Stimulated activated naive CD8-positive, alpha-beta T cell treated with anti-CD3 and anti-CD28 coated beads, Interleukin-15, amount 100 ng/mL, for 72 hours (primary cell): ENCODE results near the gene BAIAP3.

Experiments
- ATAC-seq: fragments of 150-1000 bp; cut with Tn5 transposase; 2 replicates; pipeline ENCODE4 v1.10.0; 2021; ENCODE audit warnings: mild to moderate bottlenecking, moderate library complexity
- DNase-seq, 2 donors: peaks; one replicate each; pipeline ENCODE4 v3.0.0; 2021 to 2022
- H3K27ac Mint-ChIP-seq, 2 donors: one replicate each; pipeline ENCODE4 v1.8.0; 2022; ENCODE audit warnings: mild to moderate bottlenecking in 2 of 2, mixed read lengths in 2 of 2, moderate library complexity in 2 of 2
- H3K27me3 Mint-ChIP-seq: one replicate; pipeline ENCODE4 v1.8.0; 2022; ENCODE audit warnings: mixed read lengths
- H3K4me1 Mint-ChIP-seq: one replicate; pipeline ENCODE4 v1.8.0; 2022; ENCODE audit warnings: mild to moderate bottlenecking, mixed read lengths
- H3K4me3 Mint-ChIP-seq, 2 donors: one replicate each; pipeline ENCODE4 v1.8.0; 2022; ENCODE audit warnings: mild to moderate bottlenecking in 2 of 2, mixed read lengths in 2 of 2, moderate library complexity in 1 of 2
- H3K9me3 Mint-ChIP-seq, 2 donors: one replicate each; pipeline ENCODE4 v1.8.0; 2022; ENCODE audit warnings: mixed read lengths in 2 of 2

Gene BAIAP3

DNA sequence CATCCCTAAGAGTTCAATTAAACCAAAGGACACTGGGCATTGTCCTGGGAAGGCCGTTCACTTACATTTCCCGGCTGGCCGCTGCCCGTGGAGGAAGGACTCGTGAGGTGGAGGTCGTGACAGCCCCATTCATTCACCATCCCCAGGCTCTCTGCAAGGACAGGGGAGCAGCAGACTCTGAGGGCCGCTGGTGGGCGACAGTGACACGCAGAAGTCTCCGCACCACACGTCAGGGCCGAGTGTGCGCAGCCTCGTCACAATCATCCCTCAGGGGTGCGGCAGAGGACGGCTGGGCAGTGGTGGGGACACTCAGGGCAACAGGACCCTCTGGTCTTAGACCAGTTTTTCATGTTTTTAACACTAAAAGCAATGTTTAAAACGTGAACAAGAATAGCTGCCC is 59.4 kb downstream of the BAIAP3 start:
- no peak for DNase-seq
- ATAC-seq, result no peak
- no peak overlapping the region for H3K27ac Mint-ChIP-seq
- H3K4me3 Mint-ChIP-seq, result no peak overlapping the region
- H3K9me3 Mint-ChIP-seq, result no peaks in the 10 kb centered on the region
- no peaks in the 10 kb centered on the region for H3K27me3 Mint-ChIP-seq
- H3K4me1 Mint-ChIP-seq, result no peaks in the 10 kb centered on the region

DNA sequence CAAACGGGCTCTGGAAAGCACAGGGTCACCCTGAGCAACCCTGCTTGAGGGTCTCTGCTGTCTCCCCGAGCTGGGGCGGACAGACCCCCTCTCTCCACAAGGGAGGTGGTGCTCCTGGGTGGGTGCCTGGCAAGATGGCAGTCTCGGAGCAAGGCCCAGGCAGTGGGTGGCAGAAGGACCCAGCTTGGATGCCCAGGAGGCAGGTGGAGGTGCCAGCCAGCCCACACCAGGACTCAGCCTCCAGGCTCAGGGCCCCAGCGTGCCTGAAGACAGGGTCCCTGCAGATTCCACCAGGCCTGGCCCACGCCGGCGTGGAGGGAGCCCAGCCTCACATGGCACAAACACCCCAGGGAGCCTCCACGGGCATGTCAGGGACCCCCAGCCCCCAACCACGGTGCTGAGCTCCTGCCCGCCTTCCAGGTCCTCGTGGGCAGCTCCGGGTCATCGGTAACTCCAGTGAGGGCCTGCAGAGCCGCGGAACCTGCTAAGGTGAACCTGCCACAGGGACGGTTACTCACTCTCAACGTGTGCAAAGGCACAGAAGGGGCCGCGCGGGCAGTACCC is 60.2 kb downstream of the BAIAP3 start:
- Mint-ChIP-seq H3K27me3 (no peaks in the 10 kb centered on the region), H3K4me3 (no peak overlapping the region), H3K9me3 (no peaks in the 10 kb centered on the region), H3K27ac (peak overlapping the region in 1 of 2 donors; percentile 54), H3K4me1 (no peaks in the 10 kb centered on the region)
- ATAC-seq, result no peak
- no peak for DNase-seq

DNA sequence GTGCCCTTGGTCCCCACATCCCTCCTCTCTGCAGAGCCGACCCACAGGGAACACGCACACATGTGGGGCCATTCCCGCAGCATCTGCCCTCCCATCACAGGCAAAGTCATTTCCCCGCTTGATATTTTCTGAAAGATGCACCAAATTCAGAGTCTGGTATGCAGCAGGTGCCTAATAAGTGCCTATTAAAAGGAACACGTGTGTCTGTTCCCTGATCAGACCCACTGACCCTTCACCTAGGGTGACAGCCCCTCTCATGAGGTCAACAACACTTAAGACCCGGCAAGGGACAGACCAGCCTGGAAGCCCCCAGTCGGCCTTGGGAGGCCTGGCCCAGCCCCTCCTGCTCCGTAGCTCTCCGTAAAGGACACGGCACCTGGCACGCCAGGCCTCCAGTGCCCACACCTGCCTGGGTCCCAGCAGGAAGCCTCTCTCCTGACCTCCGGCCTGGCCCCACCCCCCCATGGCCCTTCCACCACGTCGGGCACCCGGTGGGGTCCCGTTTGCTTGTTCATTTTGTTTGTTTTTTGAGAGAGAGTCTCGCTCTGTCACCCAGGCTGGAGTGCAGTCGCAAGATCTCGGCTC is 61.0 kb downstream of the BAIAP3 start:
- no peaks in the 10 kb centered on the region for H3K9me3 Mint-ChIP-seq
- no peaks in the 10 kb centered on the region for H3K27me3 Mint-ChIP-seq
- H3K4me3 Mint-ChIP-seq, result no peak overlapping the region
- H3K4me1 Mint-ChIP-seq, result no peaks in the 10 kb centered on the region
- peak overlapping the region; percentile 13 to 71 for H3K27ac Mint-ChIP-seq
- ATAC-seq, result no peak
- no peak for DNase-seq

DNA sequence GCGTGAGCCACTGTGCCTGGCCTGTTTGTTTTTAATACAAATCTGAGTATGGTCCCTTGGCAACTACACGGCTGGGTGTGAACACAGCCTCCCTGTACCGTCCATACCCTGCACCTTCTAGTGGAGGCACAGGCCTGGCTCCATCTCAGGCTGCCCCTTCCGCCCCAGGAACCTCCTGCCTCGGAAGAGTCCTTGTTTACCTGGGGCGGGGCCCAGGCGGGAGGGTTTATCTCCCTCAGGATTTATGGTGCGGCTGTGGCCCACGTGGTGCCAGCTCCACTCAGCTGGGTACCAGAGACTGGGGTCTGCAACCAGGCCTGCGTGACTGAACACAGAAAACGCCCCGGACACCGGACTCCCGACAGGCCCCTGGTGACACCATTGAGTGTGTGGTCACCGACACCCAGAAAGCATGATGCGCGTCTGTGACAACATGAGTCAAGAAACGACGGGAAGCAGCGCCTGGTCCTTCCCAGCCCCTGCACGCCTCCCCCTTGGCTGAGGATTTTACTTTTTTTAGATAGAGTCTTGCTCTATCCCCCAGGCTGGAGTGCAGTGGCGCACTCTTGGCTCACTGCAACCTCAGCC is 62.1 kb downstream of the BAIAP3 start:
- Mint-ChIP-seq H3K27me3 (no peaks in the 10 kb centered on the region), H3K9me3 (no peaks in the 10 kb centered on the region), H3K4me1 (no peaks in the 10 kb centered on the region), H3K4me3 (no peak overlapping the region), H3K27ac (peak overlapping the region in 1 of 2 donors; percentile 48)
- DNase-seq (no peak), ATAC-seq (no peak)

DNA sequence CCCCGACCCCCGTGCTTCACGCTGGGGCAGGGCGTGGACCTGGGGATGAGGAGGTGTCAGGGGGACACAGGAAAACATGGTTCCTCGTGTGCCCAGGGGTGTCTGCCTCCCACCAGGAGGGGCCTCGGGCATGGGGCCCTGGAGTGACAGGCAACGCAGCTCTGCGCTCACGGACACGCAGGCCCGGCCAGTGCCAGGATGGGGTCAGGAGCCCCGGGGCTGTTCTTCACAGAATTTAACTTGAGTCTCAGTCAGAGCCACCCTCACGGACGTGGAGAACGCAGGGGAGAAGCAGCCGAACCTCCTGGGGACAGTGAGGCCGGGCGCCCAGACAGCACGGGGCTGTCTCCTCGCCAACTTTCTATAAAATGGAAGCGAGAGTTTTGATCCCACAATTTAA is 64.3 kb downstream of the BAIAP3 start:
- H3K27ac Mint-ChIP-seq, result no peak overlapping the region
- DNase-seq, result no peak
- no peaks in the 10 kb centered on the region for H3K27me3 Mint-ChIP-seq
- no peak overlapping the region for H3K4me3 Mint-ChIP-seq
- H3K9me3 Mint-ChIP-seq, result no peaks in the 10 kb centered on the region
- no peaks in the 10 kb centered on the region for H3K4me1 Mint-ChIP-seq
- no peak for ATAC-seq

DNA sequence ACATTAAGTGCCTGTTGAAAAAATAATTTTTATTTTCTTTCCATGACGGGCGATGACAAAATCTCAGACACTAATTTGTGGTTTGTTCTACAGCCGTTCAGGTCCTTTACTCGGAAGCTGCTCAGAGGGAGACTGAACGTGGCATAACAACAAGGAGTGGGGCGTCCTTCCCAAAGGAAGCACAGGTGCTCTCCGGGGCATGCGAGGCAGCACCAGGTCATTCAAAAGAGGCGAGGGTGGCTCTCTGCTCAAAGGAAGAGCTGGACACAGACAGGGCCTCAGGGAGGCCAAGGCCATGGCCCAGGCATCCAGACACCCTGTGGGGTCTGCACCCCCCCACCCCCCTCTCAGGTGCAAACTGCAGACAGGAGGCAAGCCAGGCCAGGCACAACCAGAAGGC is 64.9 kb downstream of the BAIAP3 start:
- ATAC-seq (no peak), DNase-seq (no peak)
- no peak overlapping the region for H3K27ac Mint-ChIP-seq
- H3K4me3 Mint-ChIP-seq, result no peak overlapping the region
- no peaks in the 10 kb centered on the region for H3K9me3 Mint-ChIP-seq
- no peaks in the 10 kb centered on the region for H3K27me3 Mint-ChIP-seq
- no peaks in the 10 kb centered on the region for H3K4me1 Mint-ChIP-seq
